ENCODE measurements around the gene KIF26B. TPM values are rescaled to one million over a fixed set of nuclear protein-coding genes. Genes with fewer than 3 reads are reported as not detected.

Gene KIF26B
- total RNA-seq, 1 experiment from 2014 or later, result 14.7 TPM

GRCh38 chr1:245501633-245502032, 346.8 kb downstream of the KIF26B start:
- DNase-seq (ENCODE audit: low spot score), result no peak

- DNase-seq (ENCODE audit: low spot score), result no peak
These were observed 348.8 kb downstream of the KIF26B start for GRCh38 chr1:245503548-245503947.

GRCh38 chr1:245510144-245510543, 355.4 kb downstream of the KIF26B start:
- no peak for DNase-seq (ENCODE audit: low spot score)

GRCh38 chr1:245512181-245512888, 357.6 kb downstream of the KIF26B start:
- DNase-seq (ENCODE audit: low spot score), result peak; percentile 31

GRCh38 chr1:245512980-245513578, 358.3 kb downstream of the KIF26B start:
- peak; percentile 29 for DNase-seq (ENCODE audit: low spot score)

GRCh38 chr1:245516284-245516759, 361.5 kb downstream of the KIF26B start:
- no peak for DNase-seq (ENCODE audit: low spot score)

GRCh38 chr1:245520611-245521010, 365.8 kb downstream of the KIF26B start:
- no peak for DNase-seq (ENCODE audit: low spot score)

GRCh38 chr1:245526141-245526540, 371.4 kb downstream of the KIF26B start:
- no peak for DNase-seq (ENCODE audit: low spot score)

- DNase-seq (ENCODE audit: low spot score), result no peak
These were observed 373.5 kb downstream of the KIF26B start for GRCh38 chr1:245528258-245528635.

- DNase-seq (ENCODE audit: low spot score), result no peak
These were observed 376.2 kb downstream of the KIF26B start for GRCh38 chr1:245530937-245531336.

GRCh38 chr1:245537992-245538391, 383.2 kb downstream of the KIF26B start:
- no peak for DNase-seq (ENCODE audit: low spot score)

GRCh38 chr1:245538671-245539070, 383.9 kb downstream of the KIF26B start:
- no peak for DNase-seq (ENCODE audit: low spot score)

GRCh38 chr1:245541369-245541768, 386.6 kb downstream of the KIF26B start:
- DNase-seq (ENCODE audit: low spot score), result no peak

GRCh38 chr1:245542365-245542764, 387.6 kb downstream of the KIF26B start:
- DNase-seq (ENCODE audit: low spot score), result no peak

- no peak for DNase-seq (ENCODE audit: low spot score)
These were observed 389.5 kb downstream of the KIF26B start for GRCh38 chr1:245544236-245544635.

GRCh38 chr1:245546875-245547274, 392.1 kb downstream of the KIF26B start:
- no peak for DNase-seq (ENCODE audit: low spot score)

- DNase-seq (ENCODE audit: low spot score), result no peak
These were observed 395.4 kb downstream of the KIF26B start for GRCh38 chr1:245549996-245550719.

- no peak for DNase-seq (ENCODE audit: low spot score)
These were observed 395.9 kb downstream of the KIF26B start for GRCh38 chr1:245550720-245551043.

- no peak for DNase-seq (ENCODE audit: low spot score)
These were observed 396.8 kb downstream of the KIF26B start for GRCh38 chr1:245551536-245551935.

GRCh38 chr1:245552331-245552730, 397.5 kb downstream of the KIF26B start:
- DNase-seq (ENCODE audit: low spot score), result no peak

GRCh38 chr1:245556057-245556456, 401.3 kb downstream of the KIF26B start:
- no peak for DNase-seq (ENCODE audit: low spot score)

- DNase-seq (ENCODE audit: low spot score), result no peak
These were observed 403.3 kb downstream of the KIF26B start for GRCh38 chr1:245558069-245558468.

- no peak for DNase-seq (ENCODE audit: low spot score)
These were observed 405.6 kb downstream of the KIF26B start for GRCh38 chr1:245560316-245560859.
